ENCODE results near the gene ATG7.

- TF ChIP-seq CTCF (IDR thresholded peaks at IDR 0.05) (no peak), POLR2A (IDR thresholded peaks at IDR 0.05) (no peak)
These were observed 192.2 kb downstream of the ATG7 start for GRCh38 chr3:11464356-11464755.
